T-helper 1 cell treated with Interleukin-12 subunit alpha and Interleukin-12 subunit beta and Interleukin-4 antibody, amounts not matched to agents 30 ng/mL and 1 ng/mL, for 36 hours (primary cell): Measurements from ENCODE around the gene MRPL49. TPM values are rescaled to one million over a fixed set of nuclear protein-coding genes. Genes with fewer than 3 reads are reported as not detected.
"Not testable (repeated sequence)": the region's sequence is repeated elsewhere in the genome, so short reads cannot be mapped to it uniquely, and the experiment has no call there.

Experiments used
- intact Hi-C: fragments of 100-400 bp; cut with micrococcal nuclease; formaldehyde crosslinking; loops from one replicate; pipeline ENCODE4 v1.15.1; 2024
- total RNA-seq: library from RNA; stranded (reverse); gene quantifications from 2 replicates; pipeline ENCODE4 v1.2.3, GENCODE V29; 2022

MRPL49 gene
- total RNA-seq, 1 donor from 2014 or later: 57.6 TPM

- intact Hi-C loops: no loop called here
Observed at GRCh38 chr11:65157336-65157735, 35.2 kb downstream of the MRPL49 start.

DNA sequence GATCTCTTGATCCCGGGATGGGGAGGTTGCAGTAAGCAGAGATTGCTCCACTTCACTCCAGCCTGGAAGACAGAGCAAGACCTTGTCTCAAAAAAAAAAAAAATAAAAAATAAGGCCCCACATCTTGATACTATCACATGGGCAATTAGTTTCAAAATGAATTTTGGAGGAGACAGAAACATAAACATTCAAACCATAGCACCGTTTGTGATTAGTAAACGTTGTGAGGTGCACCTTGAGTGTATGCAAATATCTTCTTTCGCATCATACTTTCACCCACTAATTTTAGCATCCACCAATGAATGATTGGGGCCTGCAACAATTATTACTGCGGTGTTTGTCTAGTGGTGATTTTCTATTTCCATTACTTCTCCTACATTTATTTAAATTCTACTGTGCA is 36.9 kb downstream of the MRPL49 start:
- intact Hi-C loops: no loop called here

GRCh38 chr11:65160643-65161042 is 38.5 kb downstream of the MRPL49 start:
- intact Hi-C loops: no loop called here

DNA sequence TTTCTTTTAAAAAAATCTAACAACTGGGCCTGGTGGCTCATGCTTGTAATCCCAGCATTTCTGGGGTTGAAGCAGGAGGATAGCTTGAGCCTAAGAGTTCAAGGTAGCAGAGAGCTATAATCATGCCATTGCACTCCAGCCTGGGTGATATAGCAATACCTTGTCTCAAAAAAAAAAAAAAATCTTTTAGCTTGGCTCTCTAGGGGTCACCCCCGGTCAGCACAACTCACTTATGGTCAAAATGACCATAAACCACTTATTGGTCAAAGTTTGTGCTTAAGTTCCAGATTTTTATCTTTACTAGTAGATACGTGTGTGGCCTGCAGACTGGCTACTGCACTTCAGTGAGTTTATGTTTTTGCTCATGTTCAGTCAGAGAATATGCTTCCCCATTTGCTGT is 41.6 kb downstream of the MRPL49 start:
- intact Hi-C loops: no loop called here

DNA sequence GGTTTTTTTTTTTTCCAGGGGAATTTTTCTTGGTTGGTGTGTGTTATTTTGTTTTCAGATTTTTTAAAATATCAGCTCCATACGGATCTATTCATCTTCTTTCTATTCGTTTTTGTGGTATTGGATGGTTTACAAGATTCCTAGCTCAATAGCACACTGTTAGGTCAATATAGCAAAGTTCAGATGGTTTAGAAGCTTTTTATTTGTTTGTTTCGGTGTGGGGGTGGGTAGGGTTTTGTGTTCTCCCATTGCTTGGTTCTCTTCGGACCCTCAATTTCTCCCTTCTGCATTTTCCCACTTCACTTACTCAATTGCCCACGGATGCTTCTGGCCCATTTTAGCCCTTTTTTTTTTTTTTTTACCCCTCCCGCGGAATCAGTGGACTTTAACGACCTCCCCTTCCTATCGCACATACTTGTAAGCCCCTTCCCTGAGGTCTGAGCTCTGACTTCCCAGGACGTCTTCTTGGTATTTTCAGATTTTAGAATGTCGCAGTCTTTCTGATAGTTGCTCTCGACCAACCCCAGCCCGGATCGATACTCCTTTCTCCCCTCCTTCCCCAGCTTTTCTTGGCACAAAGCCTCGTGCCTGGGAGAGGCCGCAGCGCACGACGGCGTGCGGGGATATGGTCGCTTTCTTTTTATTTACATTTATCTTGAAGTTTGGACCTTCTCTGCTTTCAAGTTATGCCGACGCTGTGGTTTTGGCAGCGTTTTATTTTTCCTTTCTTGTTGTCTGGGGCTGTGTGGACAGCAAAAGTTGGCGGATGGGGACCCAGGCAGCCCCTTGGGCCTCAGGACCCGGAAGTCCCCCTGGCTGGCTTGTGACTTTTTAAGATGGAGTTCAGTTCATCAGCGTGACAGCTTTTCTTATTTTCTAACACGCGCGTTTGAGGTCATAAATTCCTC is 43.5 kb downstream of the MRPL49 start:
- intact Hi-C loops: no loop called here

- intact Hi-C loops: no loop called here
Observed at GRCh38 chr11:65166893-65167292, 44.8 kb downstream of the MRPL49 start.

DNA sequence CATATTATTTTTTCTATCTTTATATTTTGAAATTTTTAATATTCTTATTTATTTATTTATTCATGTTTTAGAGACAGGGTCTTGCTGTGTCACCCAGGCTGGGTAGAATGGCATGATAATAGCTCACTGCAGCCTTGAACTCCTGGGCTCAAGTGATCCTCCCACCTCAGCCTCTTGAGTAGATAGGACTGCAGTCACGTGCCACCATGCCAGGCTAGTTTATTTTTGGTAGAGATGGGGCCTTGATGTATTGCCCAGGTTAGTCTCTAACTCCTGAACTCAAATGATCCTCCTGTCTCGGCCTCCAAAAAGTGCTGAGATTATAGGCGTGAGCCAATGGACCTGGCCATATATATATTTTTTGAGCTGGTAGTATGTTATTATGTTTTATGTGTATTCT is 45.5 kb downstream of the MRPL49 start:
- intact Hi-C loops: no loop called here

DNA sequence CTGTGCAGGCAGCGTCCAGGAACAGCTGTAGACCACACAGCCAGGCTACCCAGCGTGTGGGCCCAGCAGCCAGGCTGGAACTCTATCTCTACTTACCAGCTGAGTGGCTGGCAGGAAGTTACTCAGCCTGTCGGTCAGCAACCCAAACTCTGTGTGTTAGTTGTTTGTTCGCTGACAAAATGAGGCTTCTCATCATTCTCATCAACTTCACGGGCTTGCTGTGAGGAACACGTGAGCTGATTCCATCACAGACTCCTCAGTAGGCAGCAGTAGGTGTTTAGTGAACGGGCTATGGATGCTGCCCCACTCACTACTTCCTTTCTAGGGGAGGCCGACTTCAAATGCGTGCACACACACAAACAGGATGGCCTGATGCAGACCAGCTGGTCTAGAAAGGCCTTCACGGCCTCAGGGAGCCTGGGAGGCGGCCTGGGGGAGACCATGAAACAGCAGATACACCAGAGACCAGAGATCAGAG is 47.1 kb downstream of the MRPL49 start:
- intact Hi-C loops: no loop called here

- intact Hi-C loops: no loop called here
Observed at GRCh38 chr11:65170058-65170534, 48.0 kb downstream of the MRPL49 start, which contains the start of gene SPDYC. TSS of gene SPDYC (plus strand) at chr11:65170233. CDS start at chr11:65171358, 1,125 bp downstream.

GRCh38 chr11:65172600-65172999 is 50.5 kb downstream of the MRPL49 start:
- intact Hi-C loops: no loop called here

DNA sequence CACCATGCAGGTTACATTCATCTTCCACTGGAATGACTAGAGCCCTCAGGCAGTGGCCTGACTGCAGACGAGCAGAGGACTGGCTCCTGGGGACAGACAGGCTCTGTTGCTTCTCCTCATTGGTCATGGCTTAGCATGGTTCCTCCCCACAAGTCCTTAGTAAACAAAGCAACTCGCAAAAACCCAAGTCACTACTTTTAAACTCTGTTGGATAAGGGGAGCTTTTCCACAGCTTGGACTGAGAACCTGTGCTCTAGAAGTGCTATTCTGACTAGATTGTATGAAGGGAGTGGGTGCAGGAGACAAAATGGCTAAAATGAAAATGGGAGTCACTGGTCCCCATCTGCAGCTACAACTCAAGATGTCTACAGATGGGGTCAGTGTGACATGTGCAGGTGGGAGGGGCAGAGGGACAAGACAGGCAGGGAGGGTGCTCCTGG is 52.5 kb downstream of the MRPL49 start:
- intact Hi-C loops: not testable (repeated sequence)

Other genes with a start within 250 kb of the MRPL49 start
- gene EHD1, start 243.7 kb upstream of the MRPL49 start, total RNA-seq: 133 and 145 TPM in 2 replicates
- gene ATG2A, start 205.1 kb upstream of the MRPL49 start, total RNA-seq: 30.3 and 31.3 TPM in 2 replicates
- 17.0 and 18.6 TPM in 2 replicates for gene PPP2R5B, start 197.6 kb upstream of the MRPL49 start, total RNA-seq
- not detected in 2 replicates for gene GPHA2, start 186.4 kb upstream of the MRPL49 start, total RNA-seq
- not detected in 2 replicates for gene MAJIN, start 150.2 kb upstream of the MRPL49 start, total RNA-seq
- 0.10 TPM in 1 of 2 replicates, not detected in the other for gene BATF2, start 125.3 kb upstream of the MRPL49 start, total RNA-seq
- gene ARL2, start 108.2 kb upstream of the MRPL49 start, total RNA-seq: 55.8 and 57.9 TPM in 2 replicates
- 29.9 and 35.8 TPM in 2 replicates for gene SNX15, start 94.9 kb upstream of the MRPL49 start, total RNA-seq
- 17.0 and 17.5 TPM in 2 replicates for gene SAC3D1, start 81.1 kb upstream of the MRPL49 start, total RNA-seq
- 14.1 and 14.4 TPM in 2 replicates for gene NAALADL1, start 63.8 kb upstream of the MRPL49 start, total RNA-seq
- gene CDCA5, start 38.3 kb upstream of the MRPL49 start, total RNA-seq: 70.7 and 72.1 TPM in 2 replicates
- 31.2 and 33.9 TPM in 2 replicates for gene ZFPL1, start 38.1 kb upstream of the MRPL49 start, total RNA-seq
- gene VPS51, start 26.1 kb upstream of the MRPL49 start, total RNA-seq: 145 and 152 TPM in 2 replicates
- 19.7 and 25.4 TPM in 2 replicates for gene TM7SF2, start 10.4 kb upstream of the MRPL49 start, total RNA-seq
- gene ZNHIT2, start 4.6 kb upstream of the MRPL49 start, total RNA-seq: 11.5 and 11.9 TPM in 2 replicates
- gene FAU, start 187 bp upstream of the MRPL49 start, total RNA-seq: 978 and 991 TPM in 2 replicates
- gene SYVN1, start 12.2 kb downstream of the MRPL49 start, total RNA-seq: 53.2 and 67.2 TPM in 2 replicates
- not detected in 2 replicates for gene SPDYC, start 47.9 kb downstream of the MRPL49 start, total RNA-seq
- 191 TPM in 2 replicates for gene CAPN1, start 59.6 kb downstream of the MRPL49 start, total RNA-seq
- 51.9 and 53.2 TPM in 2 replicates for gene POLA2, start 139.6 kb downstream of the MRPL49 start, total RNA-seq
- gene CDC42EP2, start 192.5 kb downstream of the MRPL49 start, total RNA-seq: 1.1 and 1.6 TPM in 2 replicates
- 80.9 and 83.2 TPM in 2 replicates for gene DPF2, start 211.5 kb downstream of the MRPL49 start, total RNA-seq
- 0.34 and 0.51 TPM in 2 replicates for gene TIGD3, start 232.4 kb downstream of the MRPL49 start, total RNA-seq